GM12875 (cell line): ENCODE data around the gene PIP4K2A.

ENCODE experiments used
- H3K4me3 ChIP-seq: one replicate; pipeline ENCODE4 v1.5.1; 2011; ENCODE audit warnings: low read depth, low read length, control low read depth
- TF ChIP-seq, protein P1 (sequence below): IDR thresholded peaks from 2 replicates; pipeline ENCODE4 v1.5.1; 2011; ENCODE audit warnings: low read depth, mild to moderate bottlenecking, control low read depth, inconsistent platforms, low read length, moderate library complexity, borderline replicate concordance; ENCODE audit not compliant: insufficient read depth

The PIP4K2A gene

DNA sequence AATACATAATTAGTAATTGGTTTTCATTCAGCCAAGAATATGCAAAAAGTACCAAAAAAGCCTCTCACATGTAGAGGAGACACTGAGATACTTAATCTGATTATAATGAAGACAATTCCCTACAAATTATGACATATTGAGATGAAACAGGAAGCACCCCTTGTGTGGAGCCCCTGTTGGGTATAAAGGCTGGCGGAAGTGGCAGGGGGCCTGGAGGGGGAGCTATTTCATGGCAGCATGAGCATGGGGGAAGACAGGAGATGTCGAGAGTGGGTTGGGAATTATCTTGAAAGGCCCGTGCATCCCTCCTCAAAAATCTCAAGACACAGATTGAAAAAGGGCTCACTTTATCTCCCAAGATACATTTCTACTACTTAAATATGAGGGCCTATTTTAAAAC, 96.9 kb downstream of the PIP4K2A start:
- H3K4me3 ChIP-seq, result no peak overlapping the region
- TF ChIP-seq, protein P1, sequence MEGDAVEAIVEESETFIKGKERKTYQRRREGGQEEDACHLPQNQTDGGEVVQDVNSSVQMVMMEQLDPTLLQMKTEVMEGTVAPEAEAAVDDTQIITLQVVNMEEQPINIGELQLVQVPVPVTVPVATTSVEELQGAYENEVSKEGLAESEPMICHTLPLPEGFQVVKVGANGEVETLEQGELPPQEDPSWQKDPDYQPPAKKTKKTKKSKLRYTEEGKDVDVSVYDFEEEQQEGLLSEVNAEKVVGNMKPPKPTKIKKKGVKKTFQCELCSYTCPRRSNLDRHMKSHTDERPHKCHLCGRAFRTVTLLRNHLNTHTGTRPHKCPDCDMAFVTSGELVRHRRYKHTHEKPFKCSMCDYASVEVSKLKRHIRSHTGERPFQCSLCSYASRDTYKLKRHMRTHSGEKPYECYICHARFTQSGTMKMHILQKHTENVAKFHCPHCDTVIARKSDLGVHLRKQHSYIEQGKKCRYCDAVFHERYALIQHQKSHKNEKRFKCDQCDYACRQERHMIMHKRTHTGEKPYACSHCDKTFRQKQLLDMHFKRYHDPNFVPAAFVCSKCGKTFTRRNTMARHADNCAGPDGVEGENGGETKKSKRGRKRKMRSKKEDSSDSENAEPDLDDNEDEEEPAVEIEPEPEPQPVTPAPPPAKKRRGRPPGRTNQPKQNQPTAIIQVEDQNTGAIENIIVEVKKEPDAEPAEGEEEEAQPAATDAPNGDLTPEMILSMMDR, result 0 out of 2 replicates have a peak, but pooled peaks have one; percentile 8

DNA sequence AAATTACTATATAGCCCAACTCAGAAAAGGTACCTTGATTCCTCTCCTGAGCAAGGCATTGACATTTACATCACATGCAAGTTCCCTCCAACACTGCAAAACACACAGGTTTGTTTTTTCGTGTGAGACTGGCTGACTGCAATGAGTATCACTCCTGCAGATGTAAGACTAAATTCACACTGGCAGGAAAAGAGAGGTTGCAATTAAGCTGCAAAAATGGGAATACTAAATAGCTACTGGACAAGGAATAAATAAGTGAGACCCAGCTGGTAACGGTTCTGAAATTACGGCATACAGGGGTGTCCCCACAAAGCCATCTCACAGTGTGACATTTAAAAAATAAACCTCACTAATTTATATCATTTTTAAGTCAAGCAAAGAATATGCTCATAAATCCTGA, 97.3 kb downstream of the PIP4K2A start:
- no peak overlapping the region for H3K4me3 ChIP-seq
- TF ChIP-seq, protein P1, result no peak

DNA sequence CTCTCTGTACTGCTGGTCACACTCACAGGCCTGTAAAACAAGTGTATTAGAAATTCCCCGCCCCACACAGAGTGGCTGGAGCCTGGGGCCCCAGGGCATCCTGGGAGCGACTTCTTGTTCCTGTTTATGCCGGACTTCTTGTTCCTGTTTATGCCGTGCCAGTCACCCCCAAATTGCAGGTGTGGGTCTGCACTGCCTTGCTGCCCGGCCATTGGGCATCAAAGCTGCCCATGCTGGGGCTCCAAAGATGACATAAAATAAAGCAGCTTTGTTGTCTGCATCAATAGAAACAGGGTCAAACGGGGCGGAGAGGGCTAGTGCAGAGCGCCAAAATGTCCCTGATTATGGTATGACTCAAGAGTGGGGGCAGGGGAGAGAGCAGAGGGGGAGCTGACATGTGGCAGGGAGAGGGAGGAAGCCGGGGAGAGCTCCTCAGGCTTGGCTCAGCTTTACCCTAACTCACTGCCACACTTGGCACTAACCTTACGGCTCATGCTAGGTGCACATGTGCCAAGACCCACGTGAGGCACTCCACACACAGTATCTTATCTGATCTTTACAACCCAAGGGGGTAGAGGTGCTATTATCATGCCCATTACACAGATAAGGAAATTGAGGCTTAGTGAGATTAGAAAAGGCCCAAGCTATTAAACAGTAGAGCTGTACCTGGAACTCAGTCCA, 98.4 kb downstream of the PIP4K2A start:
- TF ChIP-seq, protein P1, result no peak
- peak overlapping the region; percentile 43 for H3K4me3 ChIP-seq

DNA sequence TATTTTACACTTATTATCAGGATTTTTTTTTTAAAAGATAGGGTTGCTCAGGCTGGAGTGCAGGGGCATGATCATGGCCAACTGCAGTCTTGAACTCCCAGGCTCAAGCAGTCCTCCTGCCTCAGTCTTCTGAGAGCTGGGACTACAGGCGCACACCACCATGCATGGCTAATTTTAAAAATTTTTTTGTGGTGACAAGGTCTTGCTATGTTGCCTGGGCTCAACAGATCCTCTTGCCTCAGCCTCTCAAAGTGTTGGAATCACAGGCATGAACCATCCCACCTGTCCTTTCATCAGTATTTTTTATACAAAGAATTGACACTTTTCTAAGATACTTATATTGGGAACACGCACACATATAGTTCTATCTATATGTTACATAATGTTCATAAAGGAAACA, 99.3 kb downstream of the PIP4K2A start:
- no peak overlapping the region for H3K4me3 ChIP-seq
- TF ChIP-seq, protein P1, result no peak

DNA sequence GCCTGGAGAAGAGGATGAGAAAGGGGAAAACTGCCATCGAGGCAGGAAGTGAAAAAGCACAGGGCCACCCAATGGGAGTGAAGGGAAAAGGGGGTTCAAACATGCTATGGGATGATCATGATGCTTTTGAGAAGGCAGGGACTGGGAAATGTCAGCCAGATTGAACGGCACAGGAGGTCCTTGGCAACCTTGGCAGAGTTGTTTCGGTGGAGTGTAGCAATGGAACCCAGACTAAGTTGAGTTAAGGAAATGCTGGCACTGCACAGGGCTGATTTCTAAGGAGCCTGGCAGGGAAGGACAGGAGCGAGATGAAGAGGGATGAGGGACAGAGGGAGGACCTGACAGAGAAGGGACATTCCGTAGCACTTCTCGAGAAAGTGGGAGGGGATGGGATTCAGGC, 101.4 kb downstream of the PIP4K2A start:
- TF ChIP-seq, protein P1, result no peak

DNA sequence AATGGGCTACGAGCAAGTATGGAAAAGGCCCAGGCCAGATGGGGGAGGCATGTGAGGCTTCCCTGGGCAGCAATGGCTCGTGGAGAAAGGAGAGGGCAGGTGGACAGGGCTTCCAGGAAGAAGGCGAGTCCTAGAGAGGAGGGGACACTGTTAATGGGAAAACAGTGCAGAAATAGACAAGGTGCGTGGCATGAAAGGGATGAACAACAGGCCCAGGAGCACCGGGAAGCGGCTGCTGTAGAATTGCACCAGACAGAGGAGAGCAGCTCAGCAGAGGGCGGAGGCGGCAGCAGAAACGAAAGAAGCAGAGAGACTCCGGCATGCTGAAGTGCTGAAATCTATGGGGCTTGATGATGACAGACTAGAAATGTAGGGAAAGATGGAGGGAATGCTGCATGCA, 102.1 kb downstream of the PIP4K2A start:
- no peak overlapping the region for H3K4me3 ChIP-seq
- TF ChIP-seq, protein P1, result no peak

More for the DNA sequence above, 101.4 kb downstream of the PIP4K2A start:
- no peak overlapping the region for H3K4me3 ChIP-seq

DNA sequence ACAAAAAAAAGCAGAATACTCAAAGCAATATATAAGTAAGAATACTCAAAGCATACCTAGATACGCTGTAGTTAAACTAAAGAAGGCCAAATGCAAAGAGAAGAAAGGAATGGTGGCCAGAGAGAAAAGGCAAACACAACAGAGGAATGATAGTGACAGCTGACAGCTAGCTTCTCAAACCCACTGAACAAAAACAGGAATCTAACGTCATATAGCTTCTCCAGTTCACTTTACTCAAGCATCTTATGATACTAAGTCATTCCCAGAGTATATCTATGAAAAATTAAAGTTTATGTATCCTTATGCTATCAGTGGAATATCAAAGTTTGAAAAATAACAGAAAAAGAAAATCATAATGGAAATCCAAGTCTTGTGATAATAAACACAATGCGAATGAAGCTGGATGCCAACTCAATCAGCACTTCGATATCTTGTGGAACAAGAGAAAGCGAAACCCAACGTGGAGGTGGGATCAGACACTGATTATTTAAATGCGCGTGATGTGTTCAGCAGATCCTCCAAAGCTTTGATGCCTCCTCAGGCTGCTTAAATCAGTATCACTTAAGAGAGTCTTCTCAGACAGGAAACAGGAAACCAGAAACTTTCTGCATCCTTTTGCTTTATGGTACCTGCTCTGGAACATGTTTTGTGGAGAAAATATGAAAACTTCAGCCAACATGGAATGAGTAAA, 102.8 kb downstream of the PIP4K2A start:
- H3K4me3 ChIP-seq, result no peak overlapping the region
- TF ChIP-seq, protein P1, result no peak
